Measurements from ENCODE around the gene HARBI1. TPM values are rescaled to one million over a fixed set of nuclear protein-coding genes. Genes with fewer than 3 reads are reported as not detected.

Gene HARBI1
- total and polyA plus RNA-seq, 9 of the 15 experiments (the other 6 are each of a cell fraction or from before 2014, with no cell fraction given), result 3.5 to 8.4 (median 5.5) TPM

DNA sequence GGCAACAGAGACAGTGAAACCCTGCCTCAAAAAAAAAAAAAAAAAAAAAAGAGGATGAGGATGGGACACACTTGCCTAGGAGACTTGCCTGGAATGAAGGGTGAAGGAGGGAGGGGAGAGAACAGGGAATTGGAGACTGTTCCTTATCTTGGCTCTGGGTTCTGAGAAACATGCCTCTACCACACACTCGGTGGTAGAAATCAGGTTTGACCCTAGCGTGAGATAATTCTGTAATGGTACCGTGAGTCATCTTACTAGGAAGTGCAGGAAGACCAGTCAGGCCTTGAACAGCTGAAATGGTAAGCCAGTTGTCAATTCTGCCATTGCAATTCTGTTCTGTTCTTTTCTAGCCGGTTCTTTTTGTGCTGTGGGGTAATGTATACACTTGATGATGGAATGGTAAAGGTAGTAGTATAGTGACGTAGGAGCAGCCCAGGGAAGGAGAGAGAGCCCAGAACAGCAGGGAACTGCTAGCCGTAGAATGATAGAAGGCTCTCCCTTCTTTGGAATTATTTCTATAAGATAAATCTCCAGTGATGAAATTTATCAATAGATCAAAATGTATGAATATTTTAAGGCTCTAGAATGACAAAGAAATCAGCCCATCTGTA, 19.3 kb downstream of the HARBI1 start (continued):
- TF ChIP-seq, protein P1, sequence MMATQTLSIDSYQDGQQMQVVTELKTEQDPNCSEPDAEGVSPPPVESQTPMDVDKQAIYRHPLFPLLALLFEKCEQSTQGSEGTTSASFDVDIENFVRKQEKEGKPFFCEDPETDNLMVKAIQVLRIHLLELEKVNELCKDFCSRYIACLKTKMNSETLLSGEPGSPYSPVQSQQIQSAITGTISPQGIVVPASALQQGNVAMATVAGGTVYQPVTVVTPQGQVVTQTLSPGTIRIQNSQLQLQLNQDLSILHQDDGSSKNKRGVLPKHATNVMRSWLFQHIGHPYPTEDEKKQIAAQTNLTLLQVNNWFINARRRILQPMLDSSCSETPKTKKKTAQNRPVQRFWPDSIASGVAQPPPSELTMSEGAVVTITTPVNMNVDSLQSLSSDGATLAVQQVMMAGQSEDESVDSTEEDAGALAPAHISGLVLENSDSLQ (IDR thresholded peaks at IDR 0.05), result no peak
- no peak for TF ChIP-seq ZNF253 (CRISPR knock-in tag; conservative IDR thresholded peaks at IDR 0.05)
- no peak for TF ChIP-seq MED1 (CRISPR knock-in tag; IDR thresholded peaks at IDR 0.05; ENCODE audit: borderline replicate concordance)
- no peak for TF ChIP-seq CBX8 (IDR thresholded peaks at IDR 0.05; ENCODE audit: borderline replicate concordance, extremely low read depth, low read depth, low read length, poor library complexity, severe bottlenecking)
- peak; percentile 71 for TF ChIP-seq TCF3 (CRISPR knock-in tag; IDR thresholded peaks at IDR 0.05)
- no peak for TF ChIP-seq ZBTB7A (IDR thresholded peaks at IDR 0.05; ENCODE audit: borderline replicate concordance, control insufficient read depth, low read depth, low read length)
- peak; percentile 95 for TF ChIP-seq EHMT2 (IDR thresholded peaks at IDR 0.05)
- TF ChIP-seq HLTF (IDR thresholded peaks at IDR 0.05), result peak; percentile 56; the same call in 1 of the 2 replicates
- TF ChIP-seq MTF1 (CRISPR knock-in tag; IDR thresholded peaks at IDR 0.05; ENCODE audit: borderline replicate concordance), result no peak
- peak; percentile 53 for TF ChIP-seq BHLHE40 (IDR thresholded peaks at IDR 0.05; ENCODE audit: low read length)
- no peak for TF ChIP-seq POLR2AphosphoS5 (IDR thresholded peaks at IDR 0.05; ENCODE audit: control insufficient read depth, insufficient read depth, low read depth, low read length)
- 0 out of 2 replicates have a peak, but pooled peaks have one; percentile 39 for TF ChIP-seq CC2D1A (IDR thresholded peaks at IDR 0.05)
- TF ChIP-seq ZNF174 (CRISPR knock-in tag; IDR thresholded peaks at IDR 0.05), result no peak
- no peak for TF ChIP-seq HSF4 (CRISPR knock-in tag; IDR thresholded peaks at IDR 0.05; ENCODE audit: borderline replicate concordance)
- TF ChIP-seq ZNF75A (CRISPR knock-in tag; IDR thresholded peaks at IDR 0.05), result no peak
- no peak for TF ChIP-seq TCF7L2 (IDR thresholded peaks at IDR 0.05; ENCODE audit: low read depth, low read length)
- no peak for TF ChIP-seq ESRRB (CRISPR knock-in tag; IDR thresholded peaks at IDR 0.05; ENCODE audit: borderline replicate concordance)
- peak; percentile 94 to 96 for TF ChIP-seq KDM1A (IDR thresholded peaks at IDR 0.05)
- no peak for TF ChIP-seq HCFC1 (IDR thresholded peaks at IDR 0.05; ENCODE audit: low read depth, low read length)
- TF ChIP-seq, protein P2, sequence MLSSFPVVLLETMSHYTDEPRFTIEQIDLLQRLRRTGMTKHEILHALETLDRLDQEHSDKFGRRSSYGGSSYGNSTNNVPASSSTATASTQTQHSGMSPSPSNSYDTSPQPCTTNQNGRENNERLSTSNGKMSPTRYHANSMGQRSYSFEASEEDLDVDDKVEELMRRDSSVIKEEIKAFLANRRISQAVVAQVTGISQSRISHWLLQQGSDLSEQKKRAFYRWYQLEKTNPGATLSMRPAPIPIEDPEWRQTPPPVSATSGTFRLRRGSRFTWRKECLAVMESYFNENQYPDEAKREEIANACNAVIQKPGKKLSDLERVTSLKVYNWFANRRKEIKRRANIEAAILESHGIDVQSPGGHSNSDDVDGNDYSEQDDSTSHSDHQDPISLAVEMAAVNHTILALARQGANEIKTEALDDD (IDR thresholded peaks at IDR 0.05), result peak; percentile 91
- peak in 1 of 3 experiments; percentile 39 for TF ChIP-seq YY1 (IDR thresholded peaks at IDR 0.05; ENCODE audit: borderline replicate concordance in 1 of 3, control insufficient read depth in 1 of 3, extremely low read depth in 1 of 3, insufficient read depth in 3 of 3, insufficient read length in 1 of 3, insufficient replicate concordance in 2 of 3, low read depth in 1 of 3, low read length in 2 of 3)
- TF ChIP-seq, protein P3, sequence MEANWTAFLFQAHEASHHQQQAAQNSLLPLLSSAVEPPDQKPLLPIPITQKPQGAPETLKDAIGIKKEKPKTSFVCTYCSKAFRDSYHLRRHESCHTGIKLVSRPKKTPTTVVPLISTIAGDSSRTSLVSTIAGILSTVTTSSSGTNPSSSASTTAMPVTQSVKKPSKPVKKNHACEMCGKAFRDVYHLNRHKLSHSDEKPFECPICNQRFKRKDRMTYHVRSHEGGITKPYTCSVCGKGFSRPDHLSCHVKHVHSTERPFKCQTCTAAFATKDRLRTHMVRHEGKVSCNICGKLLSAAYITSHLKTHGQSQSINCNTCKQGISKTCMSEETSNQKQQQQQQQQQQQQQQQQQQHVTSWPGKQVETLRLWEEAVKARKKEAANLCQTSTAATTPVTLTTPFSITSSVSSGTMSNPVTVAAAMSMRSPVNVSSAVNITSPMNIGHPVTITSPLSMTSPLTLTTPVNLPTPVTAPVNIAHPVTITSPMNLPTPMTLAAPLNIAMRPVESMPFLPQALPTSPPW (CRISPR knock-in tag; IDR thresholded peaks at IDR 0.05), result peak; percentile 27; the same call in 1 of the 2 replicates
- no peak for TF ChIP-seq ZNF717 (CRISPR knock-in tag; IDR thresholded peaks at IDR 0.05)
- TF ChIP-seq XRCC4 (IDR thresholded peaks at IDR 0.05; ENCODE audit: extremely low read depth, insufficient read depth, insufficient read length), result no peak
- TF ChIP-seq GATA2 (CRISPR knock-in tag; IDR thresholded peaks at IDR 0.05), result peak; percentile 55; the same call in 1 of the 2 replicates

All from K562 (cell line).